ENCODE measurements around the gene ERBB4.

DNA sequence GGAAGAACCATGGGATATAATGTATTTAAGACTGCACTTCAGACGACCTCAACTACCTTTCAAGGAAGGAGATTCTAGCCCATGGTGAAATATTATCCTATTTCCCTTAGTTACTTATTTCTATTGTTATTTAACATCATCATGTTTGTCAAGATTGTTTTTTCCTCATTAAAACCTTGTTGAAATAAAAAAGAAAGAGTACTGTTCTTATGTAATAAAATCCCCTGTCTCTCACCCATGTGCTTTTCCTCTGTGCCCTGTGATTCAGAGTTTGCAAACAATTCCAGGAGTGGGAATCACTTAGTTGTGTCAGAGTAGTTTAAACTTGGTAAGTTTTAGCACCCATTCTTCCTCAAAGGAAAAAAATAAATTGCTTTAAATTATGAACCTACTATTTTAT lies 43.6 kb downstream of the ERBB4 start:
- TF ChIP-seq, protein P1, sequence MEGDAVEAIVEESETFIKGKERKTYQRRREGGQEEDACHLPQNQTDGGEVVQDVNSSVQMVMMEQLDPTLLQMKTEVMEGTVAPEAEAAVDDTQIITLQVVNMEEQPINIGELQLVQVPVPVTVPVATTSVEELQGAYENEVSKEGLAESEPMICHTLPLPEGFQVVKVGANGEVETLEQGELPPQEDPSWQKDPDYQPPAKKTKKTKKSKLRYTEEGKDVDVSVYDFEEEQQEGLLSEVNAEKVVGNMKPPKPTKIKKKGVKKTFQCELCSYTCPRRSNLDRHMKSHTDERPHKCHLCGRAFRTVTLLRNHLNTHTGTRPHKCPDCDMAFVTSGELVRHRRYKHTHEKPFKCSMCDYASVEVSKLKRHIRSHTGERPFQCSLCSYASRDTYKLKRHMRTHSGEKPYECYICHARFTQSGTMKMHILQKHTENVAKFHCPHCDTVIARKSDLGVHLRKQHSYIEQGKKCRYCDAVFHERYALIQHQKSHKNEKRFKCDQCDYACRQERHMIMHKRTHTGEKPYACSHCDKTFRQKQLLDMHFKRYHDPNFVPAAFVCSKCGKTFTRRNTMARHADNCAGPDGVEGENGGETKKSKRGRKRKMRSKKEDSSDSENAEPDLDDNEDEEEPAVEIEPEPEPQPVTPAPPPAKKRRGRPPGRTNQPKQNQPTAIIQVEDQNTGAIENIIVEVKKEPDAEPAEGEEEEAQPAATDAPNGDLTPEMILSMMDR (conservative IDR thresholded peaks at IDR 0.05; ENCODE audit: low read length), result no peak
- TF ChIP-seq EZH2phosphoT487 (IDR thresholded peaks at IDR 0.05; ENCODE audit: borderline replicate concordance, low read depth, low read length), result no peak
